Ascending aorta (tissue), 2 donors: Measurements from ENCODE around the gene SLC14A1. TPM values are rescaled to one million over a fixed set of nuclear protein-coding genes. Genes with fewer than 3 reads are reported as not detected.

Experiments
- DNase-seq, 2 donors: peaks; one replicate each; pipeline ENCODE4 v3.0.0-alpha.2; 2019; ENCODE audit warnings: low spot score in 2 of 2
- H3K27ac ChIP-seq, 2 donors: fragments of 200-600 bp; sonication (generic); one replicate each; pipeline ENCODE4 v1.5.1; 2016 to 2017; ENCODE audit warnings: mild to moderate bottlenecking in 1 of 2
- H3K27me3 ChIP-seq: fragments of 200-600 bp; sonication (generic); one replicate; pipeline ENCODE4 v1.5.1; 2017
- H3K36me3 ChIP-seq, 2 donors: fragments of 200-600 bp; sonication (generic); one replicate each; pipeline ENCODE4 v1.5.1; 2016
- H3K4me1 ChIP-seq, 2 donors: fragments of 200-600 bp; sonication (generic); one replicate each; pipeline ENCODE4 v1.5.1; 2016 to 2017; ENCODE audit warnings: mild to moderate bottlenecking in 1 of 2
- H3K4me3 ChIP-seq, 2 donors: fragments of 200-600 bp; sonication (generic); one replicate each; pipeline ENCODE4 v1.5.1; 2016 to 2017; ENCODE audit warnings: mild to moderate bottlenecking in 1 of 2
- H3K9me3 ChIP-seq, 2 donors: fragments of 200-600 bp; sonication (generic); one replicate each; pipeline ENCODE4 v1.5.1; 2016
- intact Hi-C: fragments of 100-400 bp; cut with DNase I; formaldehyde crosslinking; loops from one replicate; pipeline ENCODE4 v1.15.1; 2023
- total RNA-seq: library from RNA; depleted of rRNA; stranded (reverse); fragments of >200 nt; gene quantifications from one replicate; pipeline ENCODE4 v1.1.0, GENCODE V29; 2016
- TF ChIP-seq, protein P1 (sequence below), 3 experiments: fragments of 200-600 bp in 2 of 3; fragments of 450-650 bp in 1 of 3; sonication (generic) in 2 of 3; IDR thresholded peaks; one replicate each; pipeline ENCODE4 v1.5.1; 2016 to 2019; ENCODE audit warnings: antibody characterized with exemption in 3 of 3, mild to moderate bottlenecking in 1 of 3, moderate library complexity in 1 of 3

SLC14A1 gene
- total RNA-seq, 1 donor from 2014 or later, result 42.7 TPM

DNA sequence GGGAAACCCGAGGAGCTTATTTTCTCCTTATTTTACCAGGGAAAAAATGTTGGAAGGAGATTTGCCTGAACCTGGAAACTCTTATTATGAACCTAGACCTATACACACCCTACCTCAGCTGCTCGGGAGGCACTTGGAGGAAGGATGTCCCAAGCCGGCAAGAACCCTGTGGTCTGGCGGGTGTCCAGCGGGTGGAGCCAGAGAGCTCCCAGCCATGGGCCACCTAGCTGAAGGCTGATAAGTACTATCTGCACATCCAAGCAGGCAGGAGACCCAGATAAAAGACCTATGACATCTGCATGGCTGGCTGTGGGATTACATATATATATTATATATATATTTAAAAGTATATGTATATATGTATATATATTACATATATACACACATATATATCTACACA, 1.1 kb upstream of the SLC14A1 start:
- no peak overlapping the region for H3K4me3 ChIP-seq
- peak; percentile 26 to 87 for DNase-seq

GRCh38 chr18:45724601-45725000, 620 bp downstream of the SLC14A1 start:
- TF ChIP-seq, protein P1, sequence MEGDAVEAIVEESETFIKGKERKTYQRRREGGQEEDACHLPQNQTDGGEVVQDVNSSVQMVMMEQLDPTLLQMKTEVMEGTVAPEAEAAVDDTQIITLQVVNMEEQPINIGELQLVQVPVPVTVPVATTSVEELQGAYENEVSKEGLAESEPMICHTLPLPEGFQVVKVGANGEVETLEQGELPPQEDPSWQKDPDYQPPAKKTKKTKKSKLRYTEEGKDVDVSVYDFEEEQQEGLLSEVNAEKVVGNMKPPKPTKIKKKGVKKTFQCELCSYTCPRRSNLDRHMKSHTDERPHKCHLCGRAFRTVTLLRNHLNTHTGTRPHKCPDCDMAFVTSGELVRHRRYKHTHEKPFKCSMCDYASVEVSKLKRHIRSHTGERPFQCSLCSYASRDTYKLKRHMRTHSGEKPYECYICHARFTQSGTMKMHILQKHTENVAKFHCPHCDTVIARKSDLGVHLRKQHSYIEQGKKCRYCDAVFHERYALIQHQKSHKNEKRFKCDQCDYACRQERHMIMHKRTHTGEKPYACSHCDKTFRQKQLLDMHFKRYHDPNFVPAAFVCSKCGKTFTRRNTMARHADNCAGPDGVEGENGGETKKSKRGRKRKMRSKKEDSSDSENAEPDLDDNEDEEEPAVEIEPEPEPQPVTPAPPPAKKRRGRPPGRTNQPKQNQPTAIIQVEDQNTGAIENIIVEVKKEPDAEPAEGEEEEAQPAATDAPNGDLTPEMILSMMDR (IDR thresholded peaks at IDR 0.05), result no peak
- Histone ChIP-seq H3K9me3 (no peaks in the 10 kb centered on the region), H3K4me3 (peak overlapping the region; percentile 29 to 57), H3K27me3 (no peaks in the 10 kb centered on the region), H3K36me3 (no peaks in the 10 kb centered on the region), H3K27ac (peak overlapping the region; percentile 27 to 57), H3K4me1 (peaks cover 3 to 4% of the 10 kb centered on the region in 2 donors)
- no peak for DNase-seq
- intact Hi-C loops, result loop anchor here (2.0 kb wide), 1 partner anchor 50 kb away; no protein-coding TSS in a partner anchor

More for the DNA sequence above, 1.1 kb upstream of the SLC14A1 start:
- Histone ChIP-seq H3K36me3 (no peaks in the 10 kb centered on the region), H3K4me1 (peaks cover 3 to 4% of the 10 kb centered on the region in 2 donors), H3K27me3 (no peaks in the 10 kb centered on the region), H3K9me3 (no peaks in the 10 kb centered on the region), H3K27ac (no peak overlapping the region)
- intact Hi-C loops, result loop anchor here (1.0 kb wide), 1 partner anchor 116 kb away; no protein-coding TSS in a partner anchor
- TF ChIP-seq, protein P1 (IDR thresholded peaks at IDR 0.05), result peak; percentile 45 to 76 (median 64)

DNA sequence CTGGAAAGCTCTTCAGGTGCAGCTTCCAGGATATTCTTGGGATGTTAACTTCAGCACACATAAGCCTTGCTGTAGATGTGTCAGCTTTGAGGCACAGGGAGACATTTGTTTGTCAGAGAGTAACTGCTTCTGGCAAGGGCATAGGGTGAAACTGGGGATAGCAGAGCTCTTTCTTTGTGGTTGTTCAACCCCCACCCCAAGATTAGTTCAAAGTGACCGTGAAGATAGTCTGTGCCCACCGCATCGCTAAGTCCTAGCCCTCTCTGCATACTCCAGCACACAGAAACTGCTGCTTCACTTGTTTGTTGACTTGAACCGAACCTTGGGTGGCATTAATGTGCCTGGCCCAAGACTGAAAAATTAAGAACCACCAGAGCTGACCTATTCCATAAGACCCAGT, 1.4 kb downstream of the SLC14A1 start:
- DNase-seq, result no peak
- TF ChIP-seq, protein P1 (IDR thresholded peaks at IDR 0.05), result no peak
- Histone ChIP-seq H3K4me3 (peak overlapping the region; percentile 9 to 57), H3K9me3 (no peaks in the 10 kb centered on the region), H3K27ac (peak overlapping the region; percentile 38 to 49), H3K4me1 (peaks cover 3 to 4% of the 10 kb centered on the region in 2 donors), H3K27me3 (no peaks in the 10 kb centered on the region), H3K36me3 (no peaks in the 10 kb centered on the region)
- intact Hi-C loops, result loop anchor here (2.0 kb wide), 1 partner anchor 49 kb away; no protein-coding TSS in a partner anchor

- no peaks in the 10 kb centered on the region for H3K9me3 ChIP-seq
- peak overlapping the region in 1 of 2 donors; percentile 57 for H3K4me3 ChIP-seq
- intact Hi-C loops, result no loop called here
- no peaks in the 10 kb centered on the region for H3K27me3 ChIP-seq
- no peak for DNase-seq
- peak overlapping the region in 1 of 2 donors; percentile 49 for H3K27ac ChIP-seq
- H3K4me1 ChIP-seq, result peaks cover 3 to 4% of the 10 kb centered on the region in 2 donors
- TF ChIP-seq, protein P1 (IDR thresholded peaks at IDR 0.05), result no peak
- no peaks in the 10 kb centered on the region for H3K36me3 ChIP-seq
Measured at GRCh38 chr18:45726603-45727002, 2.6 kb downstream of the SLC14A1 start.

DNA sequence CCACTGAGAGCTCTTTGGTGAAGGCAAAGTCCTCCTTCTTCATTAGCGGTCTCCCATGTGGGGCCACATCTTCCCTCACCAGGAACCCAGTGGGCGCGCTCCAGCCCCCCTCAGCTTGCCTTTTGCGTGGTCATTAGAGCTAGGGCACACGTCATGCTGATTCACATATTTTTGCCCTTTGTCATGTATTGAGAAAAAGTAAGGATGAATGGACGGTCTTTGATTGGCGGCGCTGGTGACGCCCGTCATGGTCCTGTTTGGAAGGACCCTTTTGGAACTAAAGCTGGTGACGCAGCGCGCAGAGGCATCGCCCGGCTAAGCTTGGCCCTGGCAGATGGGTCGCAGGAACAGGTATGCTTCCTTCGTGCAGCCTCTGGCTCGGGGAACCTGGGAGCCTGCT, 3.1 kb downstream of the SLC14A1 start:
- no peaks in the 10 kb centered on the region for H3K9me3 ChIP-seq
- H3K4me3 ChIP-seq, result peak overlapping the region in 1 of 2 donors; percentile 57
- DNase-seq, result no peak
- TF ChIP-seq, protein P1 (IDR thresholded peaks at IDR 0.05), result no peak
- H3K27ac ChIP-seq, result peak overlapping the region in 1 of 2 donors; percentile 49
- no peaks in the 10 kb centered on the region for H3K36me3 ChIP-seq
- H3K4me1 ChIP-seq, result peaks cover 3 to 4% of the 10 kb centered on the region in 2 donors
- intact Hi-C loops, result no loop called here
- no peaks in the 10 kb centered on the region for H3K27me3 ChIP-seq
